ENCODE results near the gene TPSG1.

The TPSG1 gene

GRCh38 chr16:1210461-1210860 lies 14.6 kb downstream of the TPSG1 start:
- Mint-ChIP-seq H3K27ac (no peak overlapping the region), H3K4me3 (no peak overlapping the region), H3K4me1 (no peaks in the 10 kb centered on the region), H3K36me3 (ENCODE audit: low read depth) (peaks cover under 1% of the 10 kb centered on the region), H3K27me3 (ENCODE audit: low read depth) (no peaks in the 10 kb centered on the region), H3K9me3 (no peaks in the 10 kb centered on the region)
- TF ChIP-seq CTCF (IDR thresholded peaks at IDR 0.05; ENCODE audit: unreplicated experiment in 3 of 3) = no peak

- no peak for TF ChIP-seq CTCF (IDR thresholded peaks at IDR 0.05; ENCODE audit: unreplicated experiment in 3 of 3)
- Mint-ChIP-seq H3K4me3 (no peak overlapping the region), H3K27me3 (ENCODE audit: low read depth) (no peaks in the 10 kb centered on the region), H3K36me3 (ENCODE audit: low read depth) (peaks cover 4% of the 10 kb centered on the region), H3K9me3 (no peaks in the 10 kb centered on the region), H3K27ac (no peak overlapping the region), H3K4me1 (no peaks in the 10 kb centered on the region)
These were observed 16.0 kb downstream of the TPSG1 start for GRCh38 chr16:1209081-1209480.

GRCh38 chr16:1208239-1208830 lies 16.7 kb downstream of the TPSG1 start:
- peaks cover 9% of the 10 kb centered on the region for H3K36me3 Mint-ChIP-seq (ENCODE audit: low read depth)
- no peak overlapping the region for H3K4me3 Mint-ChIP-seq
- H3K9me3 Mint-ChIP-seq = no peaks in the 10 kb centered on the region
- no peak for TF ChIP-seq CTCF (IDR thresholded peaks at IDR 0.05; ENCODE audit: unreplicated experiment in 3 of 3)
- H3K27me3 Mint-ChIP-seq (ENCODE audit: low read depth) = no peaks in the 10 kb centered on the region
- no peak overlapping the region for H3K27ac Mint-ChIP-seq
- H3K4me1 Mint-ChIP-seq = no peaks in the 10 kb centered on the region

GRCh38 chr16:1206786-1207185 lies 18.3 kb downstream of the TPSG1 start:
- Mint-ChIP-seq H3K9me3 (no peaks in the 10 kb centered on the region), H3K27me3 (ENCODE audit: low read depth) (no peaks in the 10 kb centered on the region), H3K4me3 (no peak overlapping the region), H3K27ac (no peak overlapping the region), H3K4me1 (no peaks in the 10 kb centered on the region), H3K36me3 (ENCODE audit: low read depth) (peaks cover 12% of the 10 kb centered on the region)
- no peak for TF ChIP-seq CTCF (IDR thresholded peaks at IDR 0.05; ENCODE audit: unreplicated experiment in 3 of 3)

GRCh38 chr16:1206326-1206725 lies 18.7 kb downstream of the TPSG1 start:
- H3K27ac Mint-ChIP-seq = no peak overlapping the region
- no peaks in the 10 kb centered on the region for H3K27me3 Mint-ChIP-seq (ENCODE audit: low read depth)
- no peak for TF ChIP-seq CTCF (IDR thresholded peaks at IDR 0.05; ENCODE audit: unreplicated experiment in 3 of 3)
- no peak overlapping the region for H3K4me3 Mint-ChIP-seq
- H3K36me3 Mint-ChIP-seq (ENCODE audit: low read depth) = peaks cover 15% of the 10 kb centered on the region
- H3K9me3 Mint-ChIP-seq = no peaks in the 10 kb centered on the region
- no peaks in the 10 kb centered on the region for H3K4me1 Mint-ChIP-seq

- H3K27me3 Mint-ChIP-seq (ENCODE audit: low read depth) = no peaks in the 10 kb centered on the region
- peaks cover 21% of the 10 kb centered on the region for H3K36me3 Mint-ChIP-seq (ENCODE audit: low read depth)
- H3K4me3 Mint-ChIP-seq = no peak overlapping the region
- no peaks in the 10 kb centered on the region for H3K9me3 Mint-ChIP-seq
- H3K4me1 Mint-ChIP-seq = no peaks in the 10 kb centered on the region
- H3K27ac Mint-ChIP-seq = no peak overlapping the region
- no peak for TF ChIP-seq CTCF (IDR thresholded peaks at IDR 0.05; ENCODE audit: unreplicated experiment in 3 of 3)
These were observed 20.1 kb downstream of the TPSG1 start for GRCh38 chr16:1204933-1205332.
